Measurements from ENCODE around the gene RABAC1.
"Not testable (repeated sequence)": the region's sequence is repeated elsewhere in the genome, so short reads cannot be mapped to it uniquely, and the experiment has no call there.

Gene RABAC1

GRCh38 chr19:41918095-41918494, 41.0 kb downstream of the RABAC1 start:
- DNase-seq (ENCODE audit: insufficient read length, low spot score) (no peak), FAIRE-seq (no peak)

- no peak for FAIRE-seq
- DNase-seq (ENCODE audit: insufficient read length, low spot score), result no peak
Measured at GRCh38 chr19:41917676-41918075, 41.4 kb downstream of the RABAC1 start.

GRCh38 chr19:41915776-41916414, 43.2 kb downstream of the RABAC1 start:
- no peak for FAIRE-seq
- DNase-seq (ENCODE audit: insufficient read length, low spot score), result no peak

GRCh38 chr19:41915021-41915775, 43.9 kb downstream of the RABAC1 start:
- DNase-seq (ENCODE audit: insufficient read length, low spot score), result no peak
- FAIRE-seq, result no peak

GRCh38 chr19:41914424-41914834, 44.7 kb downstream of the RABAC1 start:
- DNase-seq (ENCODE audit: insufficient read length, low spot score); FAIRE-seq: not testable (repeated sequence)

- FAIRE-seq, result no peak
- no peak for DNase-seq (ENCODE audit: insufficient read length, low spot score)
Measured at GRCh38 chr19:41913538-41914423, 45.3 kb downstream of the RABAC1 start.

GRCh38 chr19:41912899-41913537, 46.1 kb downstream of the RABAC1 start:
- DNase-seq (ENCODE audit: insufficient read length, low spot score) (no peak), FAIRE-seq (no peak)

- DNase-seq (ENCODE audit: insufficient read length, low spot score), result no peak
- FAIRE-seq, result no peak
Measured at GRCh38 chr19:41911889-41912731, 47.0 kb downstream of the RABAC1 start.

- FAIRE-seq, result no peak
- DNase-seq (ENCODE audit: insufficient read length, low spot score), result no peak
Measured at GRCh38 chr19:41910992-41911888, 47.9 kb downstream of the RABAC1 start.

GRCh38 chr19:41910240-41910991, 48.7 kb downstream of the RABAC1 start:
- DNase-seq (ENCODE audit: insufficient read length, low spot score) (no peak), FAIRE-seq (no peak)

- FAIRE-seq (no peak), DNase-seq (ENCODE audit: insufficient read length, low spot score) (no peak)
Measured at GRCh38 chr19:41909706-41910105, 49.4 kb downstream of the RABAC1 start.

- DNase-seq (ENCODE audit: insufficient read length, low spot score), result no peak
- no peak for FAIRE-seq
Measured at GRCh38 chr19:41908724-41909464, 50.2 kb downstream of the RABAC1 start.

GRCh38 chr19:41907994-41908615, 51.0 kb downstream of the RABAC1 start:
- DNase-seq (ENCODE audit: insufficient read length, low spot score), result no peak
- no peak for FAIRE-seq

GRCh38 chr19:41906916-41907680, 52.0 kb downstream of the RABAC1 start:
- DNase-seq (ENCODE audit: insufficient read length, low spot score) (no peak), FAIRE-seq (no peak)
